MM.1S (cell line): ENCODE measurements around the gene CLSTN1.

Experiments used
- DNase-seq: peaks from one replicate; pipeline ENCODE4 v3.0.0-alpha.2; 2015
- H2AFZ ChIP-seq: fragments of 300-600 bp; sonication (generic); 2 replicates; pipeline ENCODE4 v1.6.0; 2016; ENCODE audit warnings: antibody characterized with exemption, low read length
- H3F3A ChIP-seq: fragments of 300-600 bp; sonication (generic); 2 replicates; pipeline ENCODE4 v1.6.1; 2016; ENCODE audit warnings: mild to moderate bottlenecking, antibody characterized with exemption, low read length, moderate library complexity, mixed read lengths; ENCODE audit not compliant: insufficient read depth
- H3K27ac ChIP-seq: fragments of 300-600 bp; sonication (generic); 2 replicates; pipeline ENCODE4 v1.5.1; 2016; ENCODE audit warnings: mild to moderate bottlenecking, low read length
- H3K27me3 ChIP-seq: fragments of 300-600 bp; sonication (generic); replicated peaks from 2 replicates; pipeline ENCODE4 v1.6.0; 2016; ENCODE audit warnings: low read length; ENCODE audit not compliant: insufficient read depth
- H3K36me3 ChIP-seq: fragments of 300-600 bp; sonication (generic); replicated peaks from 2 replicates; pipeline ENCODE4 v1.6.1; 2016; ENCODE audit warnings: mild to moderate bottlenecking, low read length, mixed read lengths; ENCODE audit not compliant: insufficient read depth
- H3K4me1 ChIP-seq: fragments of 300-600 bp; sonication (generic); 2 replicates; pipeline ENCODE4 v1.6.1; 2016; ENCODE audit warnings: low read length, mixed read lengths
- H3K4me2 ChIP-seq: fragments of 300-600 bp; sonication (generic); 2 replicates; pipeline ENCODE4 v1.6.0; 2016; ENCODE audit warnings: low read depth, low read length
- H3K4me3 ChIP-seq: fragments of 300-600 bp; sonication (generic); 2 replicates; pipeline ENCODE4 v1.5.1; 2016; ENCODE audit warnings: low read length, mixed read lengths
- H3K79me2 ChIP-seq: fragments of 300-600 bp; sonication (generic); 2 replicates; pipeline ENCODE4 v1.6.1; 2016; ENCODE audit warnings: mixed run types, low read length, mixed read lengths
- H3K9ac ChIP-seq: fragments of 300-600 bp; sonication (generic); 2 replicates; pipeline ENCODE4 v1.6.1; 2016; ENCODE audit warnings: low read length, mixed read lengths
- H3K9me2 ChIP-seq: fragments of 300-600 bp; sonication (generic); replicated peaks from 2 replicates; pipeline ENCODE4 v1.6.1; 2016; ENCODE audit warnings: mild to moderate bottlenecking, low read length, mixed read lengths; ENCODE audit not compliant: insufficient read depth
- H3K9me3 ChIP-seq: fragments of 300-600 bp; sonication (generic); replicated peaks from 2 replicates; pipeline ENCODE4 v1.6.1; 2016; ENCODE audit warnings: mild to moderate bottlenecking, low read length, mixed read lengths; ENCODE audit not compliant: insufficient read depth
- H4K20me1 ChIP-seq: fragments of 300-600 bp; sonication (generic); 2 replicates; pipeline ENCODE4 v1.6.1; 2016; ENCODE audit warnings: mild to moderate bottlenecking, low read length, moderate library complexity, mixed read lengths; ENCODE audit not compliant: insufficient read depth
- EZH2 ChIP-seq: fragments of 300-600 bp; sonication (generic); optimal IDR thresholded peaks from 2 replicates; pipeline ENCODE3; 2017; ENCODE audit warnings: low read depth, mild to moderate bottlenecking, antibody characterized with exemption, low read length, mixed read lengths
- EZH2phosphoT487 ChIP-seq: fragments of 300-600 bp; sonication (generic); IDR thresholded peaks from 2 replicates; pipeline ENCODE4 v1.6.1; 2018; ENCODE audit warnings: antibody characterized with exemption, low read length
- TF ChIP-seq, protein P1 (sequence below): fragments of 300-600 bp; sonication (generic); IDR thresholded peaks from 2 replicates; pipeline ENCODE4 v1.5.1; 2016; ENCODE audit warnings: antibody characterized with exemption, low read length, mixed read lengths

Gene CLSTN1

DNA sequence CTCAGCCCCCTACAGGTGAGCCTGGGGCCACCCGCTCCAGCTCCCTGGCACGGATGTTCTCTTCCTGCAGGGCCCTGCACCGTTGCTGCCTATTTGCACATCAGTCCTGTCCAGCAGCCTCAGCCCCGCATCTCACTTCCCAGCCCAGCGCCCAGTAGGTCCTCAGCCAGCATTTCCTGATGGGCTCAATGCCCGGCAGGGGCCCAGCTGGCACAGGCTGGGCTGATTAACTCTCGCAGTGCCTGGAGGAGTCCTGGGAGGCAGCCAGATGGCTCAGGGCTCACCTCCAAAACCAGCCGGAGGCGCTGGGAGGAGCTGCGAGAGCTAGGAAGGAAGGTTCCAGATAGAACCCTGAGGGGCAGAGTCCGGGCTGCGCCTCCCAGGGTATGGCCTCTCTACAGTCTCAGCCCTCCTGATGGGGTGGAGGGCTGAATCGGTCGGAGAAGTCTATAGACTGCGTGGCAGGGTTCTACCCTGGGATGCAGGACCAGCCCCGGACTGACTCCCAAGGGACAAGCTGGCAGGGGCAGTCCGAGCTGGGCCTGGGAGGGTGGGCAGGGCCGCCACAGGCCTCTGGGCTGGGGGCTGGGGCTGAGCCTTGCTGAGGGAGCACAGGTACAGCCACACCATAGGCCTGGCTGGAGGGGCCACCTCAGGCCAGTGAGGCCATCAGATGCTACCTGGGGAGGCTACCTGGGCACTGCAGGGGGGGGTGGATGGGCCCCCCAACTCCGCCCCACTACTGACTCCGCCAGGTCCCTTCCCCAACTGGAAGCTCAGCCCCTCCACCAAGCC, 19.2 kb upstream of the CLSTN1 start:
- H3K9me3 ChIP-seq = no peaks in the 10 kb centered on the region
- no peak for TF ChIP-seq EZH2
- TF ChIP-seq, protein P1, sequence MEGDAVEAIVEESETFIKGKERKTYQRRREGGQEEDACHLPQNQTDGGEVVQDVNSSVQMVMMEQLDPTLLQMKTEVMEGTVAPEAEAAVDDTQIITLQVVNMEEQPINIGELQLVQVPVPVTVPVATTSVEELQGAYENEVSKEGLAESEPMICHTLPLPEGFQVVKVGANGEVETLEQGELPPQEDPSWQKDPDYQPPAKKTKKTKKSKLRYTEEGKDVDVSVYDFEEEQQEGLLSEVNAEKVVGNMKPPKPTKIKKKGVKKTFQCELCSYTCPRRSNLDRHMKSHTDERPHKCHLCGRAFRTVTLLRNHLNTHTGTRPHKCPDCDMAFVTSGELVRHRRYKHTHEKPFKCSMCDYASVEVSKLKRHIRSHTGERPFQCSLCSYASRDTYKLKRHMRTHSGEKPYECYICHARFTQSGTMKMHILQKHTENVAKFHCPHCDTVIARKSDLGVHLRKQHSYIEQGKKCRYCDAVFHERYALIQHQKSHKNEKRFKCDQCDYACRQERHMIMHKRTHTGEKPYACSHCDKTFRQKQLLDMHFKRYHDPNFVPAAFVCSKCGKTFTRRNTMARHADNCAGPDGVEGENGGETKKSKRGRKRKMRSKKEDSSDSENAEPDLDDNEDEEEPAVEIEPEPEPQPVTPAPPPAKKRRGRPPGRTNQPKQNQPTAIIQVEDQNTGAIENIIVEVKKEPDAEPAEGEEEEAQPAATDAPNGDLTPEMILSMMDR = no peak
- TF ChIP-seq EZH2phosphoT487 = no peak
- no peak overlapping the region for H3K27ac ChIP-seq
- H3K9me2 ChIP-seq = no peaks in the 10 kb centered on the region
- no peaks in the 10 kb centered on the region for H3F3A ChIP-seq
- H4K20me1 ChIP-seq = no peaks in the 10 kb centered on the region
- DNase-seq = no peak
- no peaks in the 10 kb centered on the region for H3K27me3 ChIP-seq
- H3K79me2 ChIP-seq = no peaks in the 10 kb centered on the region
- no peak overlapping the region for H3K4me2 ChIP-seq
- H3K4me3 ChIP-seq = no peak overlapping the region
- H2AFZ ChIP-seq = no peak overlapping the region
- no peaks in the 10 kb centered on the region for H3K4me1 ChIP-seq
- no peak overlapping the region for H3K9ac ChIP-seq
- no peaks in the 10 kb centered on the region for H3K36me3 ChIP-seq

DNA sequence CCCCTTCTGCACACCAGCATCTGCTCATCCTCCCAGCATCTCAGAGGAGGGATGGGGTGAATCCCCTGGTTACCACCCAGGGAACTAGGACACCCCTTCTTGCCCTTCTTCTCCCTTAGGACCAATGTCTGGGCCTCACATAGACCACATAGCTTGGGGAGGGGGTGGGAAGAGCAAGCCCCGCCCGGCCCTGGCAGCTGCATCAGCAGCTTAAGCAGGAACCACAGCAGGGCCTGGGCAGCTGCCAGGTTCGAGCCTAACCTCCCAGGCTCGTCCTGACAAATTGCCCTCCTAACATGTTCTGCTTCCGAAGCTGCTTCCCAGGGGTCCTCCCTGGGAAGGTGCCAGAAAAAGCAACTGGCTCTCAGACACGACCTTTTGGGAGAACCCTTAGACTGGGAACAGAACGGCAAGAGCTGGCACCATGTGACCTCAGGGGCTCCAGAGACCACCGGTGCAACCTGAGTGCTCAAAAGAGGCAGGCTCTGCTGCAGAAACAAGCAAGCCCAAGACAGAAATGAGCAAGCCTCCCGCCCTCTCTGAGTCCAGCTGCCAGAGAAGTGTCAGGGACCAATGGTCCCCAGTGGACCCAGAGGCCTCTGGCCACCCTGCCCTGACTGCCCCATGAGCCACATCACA, 18.4 kb upstream of the CLSTN1 start:
- TF ChIP-seq EZH2phosphoT487 = no peak
- TF ChIP-seq, protein P1 = no peak
- no peak for TF ChIP-seq EZH2
- no peaks in the 10 kb centered on the region for H3K9me3 ChIP-seq
- no peak for DNase-seq
- no peaks in the 10 kb centered on the region for H3K9me2 ChIP-seq
- H3K4me3 ChIP-seq = no peak overlapping the region
- no peaks in the 10 kb centered on the region for H3K27me3 ChIP-seq
- H3K4me2 ChIP-seq = no peak overlapping the region
- H3K4me1 ChIP-seq = no peaks in the 10 kb centered on the region
- no peaks in the 10 kb centered on the region for H4K20me1 ChIP-seq
- H2AFZ ChIP-seq = no peak overlapping the region
- no peak overlapping the region for H3K27ac ChIP-seq
- no peaks in the 10 kb centered on the region for H3K36me3 ChIP-seq
- H3K9ac ChIP-seq = no peak overlapping the region
- H3F3A ChIP-seq = no peaks in the 10 kb centered on the region
- no peaks in the 10 kb centered on the region for H3K79me2 ChIP-seq

DNA sequence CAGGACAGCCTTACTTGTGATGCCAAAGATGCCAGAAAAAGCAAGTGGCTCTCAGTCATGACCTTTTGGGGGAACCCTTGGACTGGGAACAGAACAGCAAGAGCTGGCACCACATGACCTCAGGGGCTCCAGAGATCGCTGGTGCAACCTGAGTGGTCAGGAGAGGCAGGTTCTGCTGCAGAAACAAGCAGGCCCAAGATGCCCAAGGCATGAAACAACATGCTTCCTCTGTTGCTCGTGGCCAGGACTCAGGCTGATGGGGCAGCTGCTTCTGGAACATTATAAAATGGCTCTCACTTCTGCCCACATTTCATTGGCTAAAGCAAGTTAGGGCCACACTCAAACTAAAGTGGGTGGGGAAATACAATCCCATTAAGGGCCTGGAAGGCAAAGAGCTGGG, 17.7 kb upstream of the CLSTN1 start:
- Histone ChIP-seq H3K9ac (no peak overlapping the region), H3K36me3 (no peaks in the 10 kb centered on the region), H3K4me2 (no peak overlapping the region), H3F3A (no peaks in the 10 kb centered on the region), H2AFZ (no peak overlapping the region), H3K9me2 (no peaks in the 10 kb centered on the region), H4K20me1 (no peaks in the 10 kb centered on the region), H3K4me1 (peaks cover 3% of the 10 kb centered on the region), H3K4me3 (no peak overlapping the region), H3K9me3 (no peaks in the 10 kb centered on the region), H3K27me3 (no peaks in the 10 kb centered on the region), H3K27ac (no peak overlapping the region), H3K79me2 (no peaks in the 10 kb centered on the region)
- DNase-seq = no peak
- TF ChIP-seq EZH2phosphoT487 (no peak), EZH2 (no peak)
- TF ChIP-seq, protein P1 = no peak
